Sigmoid colon (tissue), 4 donors: ENCODE data around the gene BOC.

Experiments
- EP300 ChIP-seq, 4 donors: sonication (generic); formaldehyde crosslinking; IDR thresholded peaks; one replicate each; pipeline ENCODE4 v1.6.1; 2017; ENCODE audit warnings: antibody characterized with exemption in 4 of 4
- POLR2AphosphoS5 ChIP-seq, 4 donors: sonication (generic); formaldehyde crosslinking; IDR thresholded peaks; one replicate each; pipeline ENCODE4 v1.6.1; 2017; ENCODE audit warnings: antibody characterized with exemption in 4 of 4
- TF ChIP-seq, protein P1 (sequence below), 4 experiments: fragments of 450-650 bp in 3 of 4; fragments of 200-600 bp in 1 of 4; IDR thresholded peaks; one replicate each; pipeline ENCODE4 v1.5.1; 2016 to 2019; ENCODE audit warnings: antibody characterized with exemption in 4 of 4, mild to moderate bottlenecking in 3 of 4, moderate library complexity in 2 of 4

DNA sequence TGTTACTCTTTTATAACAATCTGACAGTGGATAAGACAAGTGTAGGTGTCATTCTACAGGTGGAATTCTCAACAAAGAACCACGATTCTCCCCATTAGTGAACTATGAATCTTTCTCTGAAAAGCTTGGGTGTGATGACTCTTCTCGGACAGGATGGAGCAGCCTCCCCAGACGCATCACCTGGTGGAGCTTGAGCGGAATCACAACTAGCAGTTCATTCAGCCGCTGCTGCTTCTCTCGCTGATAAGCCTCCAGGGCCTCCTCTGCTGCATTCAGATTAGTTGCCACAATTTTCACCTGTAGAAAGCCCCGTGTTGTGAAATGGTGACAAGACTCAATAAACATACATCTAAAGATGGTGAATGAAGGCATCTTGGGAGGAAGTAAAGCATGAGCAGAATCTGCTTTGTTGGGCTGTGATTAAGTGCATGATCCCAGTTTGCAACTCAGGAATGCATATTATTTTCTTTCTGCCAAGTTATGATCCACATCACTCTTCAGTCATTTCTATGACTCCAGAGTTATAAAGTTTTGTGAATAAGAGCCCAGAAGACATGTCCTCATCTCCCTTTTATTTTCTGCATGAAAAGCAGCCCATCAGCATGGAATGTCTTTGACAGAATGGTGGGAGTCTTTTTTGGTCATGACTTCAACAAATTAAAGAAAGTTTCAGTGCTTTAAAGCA, 93.6 kb downstream of the BOC start:
- TF ChIP-seq, protein P1, sequence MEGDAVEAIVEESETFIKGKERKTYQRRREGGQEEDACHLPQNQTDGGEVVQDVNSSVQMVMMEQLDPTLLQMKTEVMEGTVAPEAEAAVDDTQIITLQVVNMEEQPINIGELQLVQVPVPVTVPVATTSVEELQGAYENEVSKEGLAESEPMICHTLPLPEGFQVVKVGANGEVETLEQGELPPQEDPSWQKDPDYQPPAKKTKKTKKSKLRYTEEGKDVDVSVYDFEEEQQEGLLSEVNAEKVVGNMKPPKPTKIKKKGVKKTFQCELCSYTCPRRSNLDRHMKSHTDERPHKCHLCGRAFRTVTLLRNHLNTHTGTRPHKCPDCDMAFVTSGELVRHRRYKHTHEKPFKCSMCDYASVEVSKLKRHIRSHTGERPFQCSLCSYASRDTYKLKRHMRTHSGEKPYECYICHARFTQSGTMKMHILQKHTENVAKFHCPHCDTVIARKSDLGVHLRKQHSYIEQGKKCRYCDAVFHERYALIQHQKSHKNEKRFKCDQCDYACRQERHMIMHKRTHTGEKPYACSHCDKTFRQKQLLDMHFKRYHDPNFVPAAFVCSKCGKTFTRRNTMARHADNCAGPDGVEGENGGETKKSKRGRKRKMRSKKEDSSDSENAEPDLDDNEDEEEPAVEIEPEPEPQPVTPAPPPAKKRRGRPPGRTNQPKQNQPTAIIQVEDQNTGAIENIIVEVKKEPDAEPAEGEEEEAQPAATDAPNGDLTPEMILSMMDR (IDR thresholded peaks at IDR 0.05), result no peak
- TF ChIP-seq POLR2AphosphoS5 (IDR thresholded peaks at IDR 0.05), result no peak
- no peak for TF ChIP-seq EP300 (IDR thresholded peaks at IDR 0.05)
